OCI-LY1 (cell line): ENCODE measurements around the gene PKIB.

Experiments
- EZH2 ChIP-seq: fragments of 200-600 bp; sonication (generic), shearing (Covaris generic); IDR thresholded peaks from 2 replicates; pipeline ENCODE4 v1.8.0; 2017; ENCODE audit warnings: borderline replicate concordance, mixed run types, mild to moderate bottlenecking, antibody characterized with exemption, low read length, moderate library complexity, mixed read lengths
- TF ChIP-seq, protein P1 (sequence below): fragments of 200-600 bp; sonication (generic), shearing (Covaris generic); IDR thresholded peaks from 2 replicates; pipeline ENCODE4 v1.5.1; 2017; ENCODE audit warnings: mild to moderate bottlenecking, antibody characterized with exemption, low read length, moderate library complexity, mixed read lengths

DNA sequence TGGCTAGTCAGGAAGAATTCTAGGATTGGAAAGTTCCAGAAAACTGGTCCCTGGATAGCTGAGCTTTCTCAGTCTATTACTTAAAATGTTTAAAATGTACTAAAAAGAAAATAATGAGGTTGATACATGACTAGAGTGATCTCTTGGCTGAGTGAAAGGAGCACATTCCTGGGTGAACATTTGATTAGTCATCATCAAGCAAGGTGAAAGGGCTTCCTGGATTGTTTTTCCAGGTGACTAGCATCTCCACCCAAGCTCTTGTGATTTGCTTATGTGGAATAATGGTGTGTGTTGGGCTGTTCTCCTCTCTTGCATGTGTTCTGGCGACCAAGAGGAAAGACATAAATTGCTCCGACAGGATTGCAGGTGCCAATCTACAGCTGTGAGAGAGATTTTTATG lies 42.9 kb downstream of the PKIB start:
- no peak for TF ChIP-seq EZH2
- TF ChIP-seq, protein P1, sequence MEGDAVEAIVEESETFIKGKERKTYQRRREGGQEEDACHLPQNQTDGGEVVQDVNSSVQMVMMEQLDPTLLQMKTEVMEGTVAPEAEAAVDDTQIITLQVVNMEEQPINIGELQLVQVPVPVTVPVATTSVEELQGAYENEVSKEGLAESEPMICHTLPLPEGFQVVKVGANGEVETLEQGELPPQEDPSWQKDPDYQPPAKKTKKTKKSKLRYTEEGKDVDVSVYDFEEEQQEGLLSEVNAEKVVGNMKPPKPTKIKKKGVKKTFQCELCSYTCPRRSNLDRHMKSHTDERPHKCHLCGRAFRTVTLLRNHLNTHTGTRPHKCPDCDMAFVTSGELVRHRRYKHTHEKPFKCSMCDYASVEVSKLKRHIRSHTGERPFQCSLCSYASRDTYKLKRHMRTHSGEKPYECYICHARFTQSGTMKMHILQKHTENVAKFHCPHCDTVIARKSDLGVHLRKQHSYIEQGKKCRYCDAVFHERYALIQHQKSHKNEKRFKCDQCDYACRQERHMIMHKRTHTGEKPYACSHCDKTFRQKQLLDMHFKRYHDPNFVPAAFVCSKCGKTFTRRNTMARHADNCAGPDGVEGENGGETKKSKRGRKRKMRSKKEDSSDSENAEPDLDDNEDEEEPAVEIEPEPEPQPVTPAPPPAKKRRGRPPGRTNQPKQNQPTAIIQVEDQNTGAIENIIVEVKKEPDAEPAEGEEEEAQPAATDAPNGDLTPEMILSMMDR, result no peak
